Type B pancreatic cell (in vitro differentiated cells): ENCODE data around the gene KLK11. TPM values are rescaled to one million over a fixed set of nuclear protein-coding genes. Genes with fewer than 3 reads are reported as not detected.
"Not testable (repeated sequence)": the region's sequence is repeated elsewhere in the genome, so short reads cannot be mapped to it uniquely, and the experiment has no call there.

Experiments
- DNase-seq: peaks from one replicate; pipeline ENCODE4 v3.0.0; 2021; ENCODE audit warnings: mixed read lengths; ENCODE audit not compliant: unreplicated experiment; ENCODE audit errors: extremely low spot score
- H3K27ac Mint-ChIP-seq: 2 replicates; pipeline ENCODE4 v1.8.0; 2021; ENCODE audit warnings: mild to moderate bottlenecking, mixed read lengths
- H3K27me3 Mint-ChIP-seq: 2 replicates; pipeline ENCODE4 v1.8.0; 2021; ENCODE audit warnings: mixed read lengths
- H3K36me3 Mint-ChIP-seq: 2 replicates; pipeline ENCODE4 v1.8.0; 2021; ENCODE audit warnings: mixed read lengths
- H3K4me1 Mint-ChIP-seq: one replicate; pipeline ENCODE4 v1.8.0; 2021; ENCODE audit warnings: mixed read lengths; ENCODE audit not compliant: unreplicated experiment
- H3K4me3 Mint-ChIP-seq: 2 replicates; pipeline ENCODE4 v1.8.0; 2021; ENCODE audit warnings: mild to moderate bottlenecking, mixed read lengths
- H3K9me3 Mint-ChIP-seq: 2 replicates; pipeline ENCODE4 v1.8.0; 2021; ENCODE audit warnings: mixed read lengths
- CTCF ChIP-seq: fragments of 200-600 bp; sonication (generic); conservative IDR thresholded peaks from 2 replicates; pipeline ENCODE4 v1.5.0; 2021; ENCODE audit warnings: antibody characterized with exemption, mild to moderate bottlenecking
- total RNA-seq: library from RNA; stranded (reverse); gene quantifications from 2 replicates; pipeline ENCODE4 v1.2.1, GENCODE V29; 2021; ENCODE audit warnings: low replicate concordance

The KLK11 gene
- total RNA-seq, 1 donor from 2014 or later: 1.4 TPM

GRCh38 chr19:50998686-50999085, 27.7 kb downstream of the KLK11 start:
- Mint-ChIP-seq H3K27ac (no peak overlapping the region), H3K4me3 (no peak overlapping the region), H3K27me3 (peaks cover 18% of the 10 kb centered on the region), H3K9me3 (no peaks in the 10 kb centered on the region), H3K4me1 (peaks cover 3% of the 10 kb centered on the region), H3K36me3 (no peaks in the 10 kb centered on the region)
- TF ChIP-seq CTCF: no peak
- DNase-seq: no peak

GRCh38 chr19:50998061-50998460, 28.4 kb downstream of the KLK11 start:
- H3K27me3 Mint-ChIP-seq: peaks cover 17% of the 10 kb centered on the region
- no peaks in the 10 kb centered on the region for H3K36me3 Mint-ChIP-seq
- TF ChIP-seq CTCF: no peak
- no peak overlapping the region for H3K4me3 Mint-ChIP-seq
- no peak for DNase-seq
- peaks cover 3% of the 10 kb centered on the region for H3K4me1 Mint-ChIP-seq
- H3K27ac Mint-ChIP-seq: no peak overlapping the region
- H3K9me3 Mint-ChIP-seq: no peaks in the 10 kb centered on the region

- H3K4me3 Mint-ChIP-seq: no peak overlapping the region
- H3K27me3 Mint-ChIP-seq: peaks cover 32% of the 10 kb centered on the region
- no peak for TF ChIP-seq CTCF
- H3K9me3 Mint-ChIP-seq: no peaks in the 10 kb centered on the region
- no peak for DNase-seq
- H3K4me1 Mint-ChIP-seq: no peaks in the 10 kb centered on the region
- no peaks in the 10 kb centered on the region for H3K36me3 Mint-ChIP-seq
- H3K27ac Mint-ChIP-seq: no peak overlapping the region
Observed at GRCh38 chr19:50994129-50994528, 32.3 kb downstream of the KLK11 start.

- no peak for DNase-seq
- Mint-ChIP-seq H3K27me3 (peaks cover 39% of the 10 kb centered on the region), H3K27ac (no peak overlapping the region), H3K4me1 (no peaks in the 10 kb centered on the region), H3K36me3 (no peaks in the 10 kb centered on the region), H3K9me3 (no peaks in the 10 kb centered on the region), H3K4me3 (no peak overlapping the region)
- no peak for TF ChIP-seq CTCF
Observed at GRCh38 chr19:50992666-50993035, 33.8 kb downstream of the KLK11 start.

- peaks cover 48% of the 10 kb centered on the region for H3K27me3 Mint-ChIP-seq
- H3K4me3 Mint-ChIP-seq, H3K36me3 Mint-ChIP-seq, DNase-seq, H3K27ac Mint-ChIP-seq, H3K9me3 Mint-ChIP-seq, H3K4me1 Mint-ChIP-seq: not testable (repeated sequence)
Observed at GRCh38 chr19:50984416-50984815, 42.0 kb downstream of the KLK11 start.

- H3K27me3 Mint-ChIP-seq: peaks cover 44% of the 10 kb centered on the region
- no peak within 1 kb of the TSS for H3K27ac Mint-ChIP-seq
- no peak for DNase-seq
- no peak for TF ChIP-seq CTCF
- H3K36me3 Mint-ChIP-seq: no peaks in the 10 kb centered on the region
- H3K4me1 Mint-ChIP-seq: no peaks in the 10 kb centered on the region
- no peak within 1 kb of the TSS for H3K4me3 Mint-ChIP-seq
- H3K9me3 Mint-ChIP-seq: no peaks in the 10 kb centered on the region
Observed at GRCh38 chr19:50983625-50984292, 42.7 kb downstream of the KLK11 start, which contains the start of gene KLK7. KLK7 (minus strand) TSS chr19:50983917; CDS start chr19:50982399, 1,518 bp downstream.
